Neural cell (in vitro differentiated cells): ENCODE measurements around the gene IPP. TPM values are rescaled to one million over a fixed set of nuclear protein-coding genes. Genes with fewer than 3 reads are reported as not detected.

Experiments
- H2AFZ ChIP-seq: fragments of 200-600, 300-800 bp; sonication (generic), shearing (Covaris generic); 2 replicates; pipeline ENCODE4 v1.6.0; 2014; ENCODE audit warnings: low read depth, mild to moderate bottlenecking, antibody characterized with exemption, low read length, moderate library complexity
- H3F3A ChIP-seq: fragments of 200-600 bp; shearing (Covaris generic); 2 replicates; pipeline ENCODE4 v1.6.1; 2016; ENCODE audit warnings: mild to moderate bottlenecking, moderate library complexity, mixed read lengths, antibody characterized with exemption, low read length; ENCODE audit not compliant: insufficient read depth, poor library complexity, severe bottlenecking
- H3K27ac ChIP-seq: fragments of 200-600, 300-800 bp; sonication (generic), shearing (Covaris generic); 2 replicates; pipeline ENCODE4 v1.5.1; 2014; ENCODE audit warnings: mild to moderate bottlenecking, low read length, moderate library complexity
- H3K27me3 ChIP-seq: fragments of 300-800, 200-600 bp; sonication (generic), shearing (Covaris generic); 2 replicates; pipeline ENCODE4 v1.6.0; 2014; ENCODE audit warnings: mild to moderate bottlenecking, low read depth, low read length, moderate library complexity; ENCODE audit not compliant: insufficient read depth
- H3K36me3 ChIP-seq: fragments of 300-800, 200-600 bp; sonication (generic), shearing (Covaris generic); 2 replicates; pipeline ENCODE4 v1.5.1; 2014; ENCODE audit warnings: mild to moderate bottlenecking, antibody characterized with exemption, low read length, moderate library complexity; ENCODE audit not compliant: insufficient read depth
- H3K4me2 ChIP-seq: fragments of 300-800, 200-600 bp; sonication (generic), shearing (Covaris generic); 2 replicates; pipeline ENCODE4 v1.6.0; 2014; ENCODE audit warnings: mild to moderate bottlenecking, low read length
- H3K4me3 ChIP-seq: fragments of 300-800, 200-600 bp; sonication (generic), shearing (Covaris generic); 2 replicates; pipeline ENCODE4 v1.5.1; 2014; ENCODE audit warnings: mild to moderate bottlenecking, low read length, moderate library complexity
- H3K79me2 ChIP-seq: fragments of 200-600 bp; shearing (Covaris generic); replicated peaks from 2 replicates; pipeline ENCODE4 v1.6.0; 2014; ENCODE audit warnings: mild to moderate bottlenecking, low read length, moderate library complexity; ENCODE audit not compliant: insufficient read depth
- H3K9ac ChIP-seq: fragments of 300-800, 200-600 bp; sonication (generic), shearing (Covaris generic); 2 replicates; pipeline ENCODE4 v1.6.1; 2016; ENCODE audit warnings: mild to moderate bottlenecking, low read length, mixed read lengths
- H3K9me2 ChIP-seq: fragments of 200-600 bp; shearing (Covaris generic); 2 replicates; pipeline ENCODE4 v1.6.1; 2016; ENCODE audit warnings: mild to moderate bottlenecking, low read length, mixed read lengths; ENCODE audit not compliant: insufficient read depth
- H3K9me3 ChIP-seq: fragments of 200-600, 300-800 bp; sonication (generic), shearing (Covaris generic); 2 replicates; pipeline ENCODE4 v1.6.1; 2016; ENCODE audit warnings: mild to moderate bottlenecking, mixed run types, low read length, moderate library complexity, mixed read lengths
- H4K20me1 ChIP-seq: fragments of 200-600 bp; shearing (Covaris generic); 2 replicates; pipeline ENCODE4 v1.6.1; 2016; ENCODE audit warnings: mild to moderate bottlenecking, mixed run types; ENCODE audit not compliant: insufficient read depth
- EP300 ChIP-seq: fragments of 450-650 bp; conservative IDR thresholded peaks from 2 replicates; pipeline ENCODE4 v1.6.1; 2014; ENCODE audit warnings: antibody characterized with exemption, mild to moderate bottlenecking, moderate library complexity; ENCODE audit not compliant: poor library complexity, severe bottlenecking
- EZH2 ChIP-seq: fragments of 200-600, 300-800 bp; shearing (Covaris generic), sonication (generic); IDR thresholded peaks from 2 replicates; pipeline ENCODE4 v1.6.1; 2014; ENCODE audit warnings: antibody characterized with exemption, low read length, borderline replicate concordance, mild to moderate bottlenecking; ENCODE audit not compliant: insufficient read depth, poor library complexity, severe bottlenecking
- MXI1 ChIP-seq: fragments of 450-650 bp; conservative IDR thresholded peaks from 2 replicates; pipeline ENCODE4 v1.6.1; 2014; ENCODE audit warnings: antibody characterized with exemption, mild to moderate bottlenecking; ENCODE audit not compliant: poor library complexity, severe bottlenecking
- POLR2AphosphoS5 ChIP-seq: IDR thresholded peaks from 2 replicates; pipeline ENCODE4 v1.6.1; 2012
- RAD21 ChIP-seq: fragments of 450-650 bp; conservative IDR thresholded peaks from 2 replicates; pipeline ENCODE4 v1.6.1; 2014; ENCODE audit warnings: antibody characterized with exemption, mild to moderate bottlenecking, moderate library complexity
- SMC3 ChIP-seq: fragments of 450-650 bp; conservative IDR thresholded peaks from 2 replicates; pipeline ENCODE4 v1.6.1; 2014; ENCODE audit warnings: antibody characterized with exemption, mild to moderate bottlenecking, moderate library complexity; ENCODE audit not compliant: poor library complexity
- TAF1 ChIP-seq: IDR thresholded peaks from 2 replicates; pipeline ENCODE4 v1.6.1; 2012; ENCODE audit warnings: low read depth
- polyA plus RNA-seq: library from polyadenylated mRNA; depleted of rRNA; stranded (reverse); fragments of >200 nt; gene quantifications from 2 replicates; pipeline ENCODE4 v1.2.3, GENCODE V29; 2014
- TF ChIP-seq, protein P1 (sequence below): IDR thresholded peaks from 2 replicates; pipeline ENCODE4 v1.6.1; 2012; ENCODE audit warnings: borderline replicate concordance
- TF ChIP-seq, protein P2 (sequence below): fragments of 450-650 bp; IDR thresholded peaks from 2 replicates; pipeline ENCODE4 v1.5.1; 2014; ENCODE audit warnings: antibody characterized with exemption, mild to moderate bottlenecking, moderate library complexity; ENCODE audit not compliant: poor library complexity, severe bottlenecking

IPP gene
- polyA plus RNA-seq, 1 donor from 2014 or later, result 8.3 TPM

DNA sequence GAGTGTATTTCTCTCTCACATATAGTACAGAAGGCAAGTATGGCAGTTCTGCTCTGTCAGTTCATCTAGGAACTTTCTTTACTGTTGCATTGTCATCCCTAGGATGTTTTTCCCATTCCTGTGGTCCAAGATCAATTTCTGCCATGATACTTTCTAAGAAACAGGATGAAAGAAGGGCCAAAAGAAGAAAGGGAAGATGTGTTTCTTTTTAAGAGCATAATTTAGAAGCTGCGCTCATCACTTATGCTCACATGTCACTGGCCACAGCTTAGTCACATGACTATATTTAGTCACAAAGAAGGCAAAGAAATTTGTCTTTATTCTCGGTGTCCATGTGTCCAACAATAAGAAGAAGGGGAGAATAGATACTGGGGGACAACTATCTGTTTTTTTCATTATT lies 45.9 kb upstream of the IPP start:
- H3K9me3 ChIP-seq, result no peaks in the 10 kb centered on the region
- no peak overlapping the region for H3K9ac ChIP-seq
- no peak overlapping the region for H3K4me3 ChIP-seq
- H3F3A ChIP-seq, result no peaks in the 10 kb centered on the region
- H3K9me2 ChIP-seq, result no peaks in the 10 kb centered on the region
- H3K27ac ChIP-seq, result no peak overlapping the region
- no peak overlapping the region for H3K4me2 ChIP-seq
- no peaks in the 10 kb centered on the region for H3K79me2 ChIP-seq
- H2AFZ ChIP-seq, result no peak overlapping the region
- no peak for TF ChIP-seq EP300
- TF ChIP-seq RAD21, result no peak
- TF ChIP-seq, protein P1, sequence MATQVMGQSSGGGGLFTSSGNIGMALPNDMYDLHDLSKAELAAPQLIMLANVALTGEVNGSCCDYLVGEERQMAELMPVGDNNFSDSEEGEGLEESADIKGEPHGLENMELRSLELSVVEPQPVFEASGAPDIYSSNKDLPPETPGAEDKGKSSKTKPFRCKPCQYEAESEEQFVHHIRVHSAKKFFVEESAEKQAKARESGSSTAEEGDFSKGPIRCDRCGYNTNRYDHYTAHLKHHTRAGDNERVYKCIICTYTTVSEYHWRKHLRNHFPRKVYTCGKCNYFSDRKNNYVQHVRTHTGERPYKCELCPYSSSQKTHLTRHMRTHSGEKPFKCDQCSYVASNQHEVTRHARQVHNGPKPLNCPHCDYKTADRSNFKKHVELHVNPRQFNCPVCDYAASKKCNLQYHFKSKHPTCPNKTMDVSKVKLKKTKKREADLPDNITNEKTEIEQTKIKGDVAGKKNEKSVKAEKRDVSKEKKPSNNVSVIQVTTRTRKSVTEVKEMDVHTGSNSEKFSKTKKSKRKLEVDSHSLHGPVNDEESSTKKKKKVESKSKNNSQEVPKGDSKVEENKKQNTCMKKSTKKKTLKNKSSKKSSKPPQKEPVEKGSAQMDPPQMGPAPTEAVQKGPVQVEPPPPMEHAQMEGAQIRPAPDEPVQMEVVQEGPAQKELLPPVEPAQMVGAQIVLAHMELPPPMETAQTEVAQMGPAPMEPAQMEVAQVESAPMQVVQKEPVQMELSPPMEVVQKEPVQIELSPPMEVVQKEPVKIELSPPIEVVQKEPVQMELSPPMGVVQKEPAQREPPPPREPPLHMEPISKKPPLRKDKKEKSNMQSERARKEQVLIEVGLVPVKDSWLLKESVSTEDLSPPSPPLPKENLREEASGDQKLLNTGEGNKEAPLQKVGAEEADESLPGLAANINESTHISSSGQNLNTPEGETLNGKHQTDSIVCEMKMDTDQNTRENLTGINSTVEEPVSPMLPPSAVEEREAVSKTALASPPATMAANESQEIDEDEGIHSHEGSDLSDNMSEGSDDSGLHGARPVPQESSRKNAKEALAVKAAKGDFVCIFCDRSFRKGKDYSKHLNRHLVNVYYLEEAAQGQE, result no peak
- TF ChIP-seq MXI1, result no peak
- TF ChIP-seq POLR2AphosphoS5, result no peak
- TF ChIP-seq SMC3, result no peak
- TF ChIP-seq EZH2, result no peak
- H3K27me3 ChIP-seq, result no peaks in the 10 kb centered on the region
- H4K20me1 ChIP-seq, result no peaks in the 10 kb centered on the region
- H3K36me3 ChIP-seq, result no peaks in the 10 kb centered on the region

GRCh38 chr1:45793942-45794604 lies 43.6 kb upstream of the IPP start:
- TF ChIP-seq, protein P1, result no peak
- TF ChIP-seq POLR2AphosphoS5, result no peak
- TF ChIP-seq RAD21, result no peak
- TF ChIP-seq EZH2, result no peak
- no peak for TF ChIP-seq EP300
- no peak for TF ChIP-seq MXI1
- no peak for TF ChIP-seq SMC3
- TF ChIP-seq, protein P2, sequence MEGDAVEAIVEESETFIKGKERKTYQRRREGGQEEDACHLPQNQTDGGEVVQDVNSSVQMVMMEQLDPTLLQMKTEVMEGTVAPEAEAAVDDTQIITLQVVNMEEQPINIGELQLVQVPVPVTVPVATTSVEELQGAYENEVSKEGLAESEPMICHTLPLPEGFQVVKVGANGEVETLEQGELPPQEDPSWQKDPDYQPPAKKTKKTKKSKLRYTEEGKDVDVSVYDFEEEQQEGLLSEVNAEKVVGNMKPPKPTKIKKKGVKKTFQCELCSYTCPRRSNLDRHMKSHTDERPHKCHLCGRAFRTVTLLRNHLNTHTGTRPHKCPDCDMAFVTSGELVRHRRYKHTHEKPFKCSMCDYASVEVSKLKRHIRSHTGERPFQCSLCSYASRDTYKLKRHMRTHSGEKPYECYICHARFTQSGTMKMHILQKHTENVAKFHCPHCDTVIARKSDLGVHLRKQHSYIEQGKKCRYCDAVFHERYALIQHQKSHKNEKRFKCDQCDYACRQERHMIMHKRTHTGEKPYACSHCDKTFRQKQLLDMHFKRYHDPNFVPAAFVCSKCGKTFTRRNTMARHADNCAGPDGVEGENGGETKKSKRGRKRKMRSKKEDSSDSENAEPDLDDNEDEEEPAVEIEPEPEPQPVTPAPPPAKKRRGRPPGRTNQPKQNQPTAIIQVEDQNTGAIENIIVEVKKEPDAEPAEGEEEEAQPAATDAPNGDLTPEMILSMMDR, result no peak
- TF ChIP-seq TAF1, result no peak
- no peak overlapping the region for H3K9ac ChIP-seq
- H4K20me1 ChIP-seq, result no peaks in the 10 kb centered on the region
- H2AFZ ChIP-seq, result no peak overlapping the region
- H3K79me2 ChIP-seq, result no peaks in the 10 kb centered on the region
- no peak overlapping the region for H3K4me2 ChIP-seq
- no peaks in the 10 kb centered on the region for H3K9me3 ChIP-seq
- no peaks in the 10 kb centered on the region for H3K9me2 ChIP-seq
- no peaks in the 10 kb centered on the region for H3K36me3 ChIP-seq
- H3F3A ChIP-seq, result no peaks in the 10 kb centered on the region
- no peak overlapping the region for H3K4me3 ChIP-seq
- H3K27me3 ChIP-seq, result no peaks in the 10 kb centered on the region
- H3K27ac ChIP-seq, result no peak overlapping the region
